ENCODE results near the gene SGF29. TPM values are rescaled to one million over a fixed set of nuclear protein-coding genes. Genes with fewer than 3 reads are reported as not detected.

The SGF29 gene
- 22.7 and 23.2 TPM in 2 replicates for total RNA-seq (2021; fragmentation: NEBNext Ultra II Directional; extraction: Animal tissue kit (Norgen Biotek cat#: 25700))
- polyA plus RNA-seq (2011; rRNA removed) = 3.1 and 5.8 TPM in 2 replicates
- 4.9 TPM for polyA plus RNA-seq (2011; cell fraction: cytosol; rRNA removed)
- polyA plus RNA-seq (2011; cell fraction: nucleus; rRNA removed) = 15.2 TPM
- polyA plus RNA-seq (2012, experiment 1 of 2) = 18.0 to 25.6 TPM (median 21.2 TPM) in 4 replicates
- 16.2 TPM for polyA plus RNA-seq (2012, experiment 2 of 2)
- polyA plus RNA-seq (2013, experiment 1 of 2) = 18.4 TPM
- polyA plus RNA-seq (2013, experiment 2 of 2) = 15.5 TPM
- polyA minus RNA-seq (2011; rRNA and poly(A)+ RNA removed) = 1.1 and 5.2 TPM in 2 replicates
- polyA minus RNA-seq (2011; cell fraction: cytosol; rRNA and poly(A)+ RNA removed) = 4.7 TPM
- polyA minus RNA-seq (2011; cell fraction: nucleus; rRNA and poly(A)+ RNA removed) = 15.0 TPM
- long read RNA-seq, experiment 1, transcript SGF29-201 (10 exons, 1,153 nt) = major isoform, 5 of 10 reads
- long read RNA-seq, experiment 1, partial matches to known transcripts = 2 of 10 reads
- long read RNA-seq, experiment 1, other reads (novel, unspliced or antisense) = 2 of 10 reads
- long read RNA-seq, experiment 2, partial matches to known transcripts = 1 of 8 reads
- long read RNA-seq, experiment 2, other reads (novel, unspliced or antisense) = 2 of 8 reads

DNA sequence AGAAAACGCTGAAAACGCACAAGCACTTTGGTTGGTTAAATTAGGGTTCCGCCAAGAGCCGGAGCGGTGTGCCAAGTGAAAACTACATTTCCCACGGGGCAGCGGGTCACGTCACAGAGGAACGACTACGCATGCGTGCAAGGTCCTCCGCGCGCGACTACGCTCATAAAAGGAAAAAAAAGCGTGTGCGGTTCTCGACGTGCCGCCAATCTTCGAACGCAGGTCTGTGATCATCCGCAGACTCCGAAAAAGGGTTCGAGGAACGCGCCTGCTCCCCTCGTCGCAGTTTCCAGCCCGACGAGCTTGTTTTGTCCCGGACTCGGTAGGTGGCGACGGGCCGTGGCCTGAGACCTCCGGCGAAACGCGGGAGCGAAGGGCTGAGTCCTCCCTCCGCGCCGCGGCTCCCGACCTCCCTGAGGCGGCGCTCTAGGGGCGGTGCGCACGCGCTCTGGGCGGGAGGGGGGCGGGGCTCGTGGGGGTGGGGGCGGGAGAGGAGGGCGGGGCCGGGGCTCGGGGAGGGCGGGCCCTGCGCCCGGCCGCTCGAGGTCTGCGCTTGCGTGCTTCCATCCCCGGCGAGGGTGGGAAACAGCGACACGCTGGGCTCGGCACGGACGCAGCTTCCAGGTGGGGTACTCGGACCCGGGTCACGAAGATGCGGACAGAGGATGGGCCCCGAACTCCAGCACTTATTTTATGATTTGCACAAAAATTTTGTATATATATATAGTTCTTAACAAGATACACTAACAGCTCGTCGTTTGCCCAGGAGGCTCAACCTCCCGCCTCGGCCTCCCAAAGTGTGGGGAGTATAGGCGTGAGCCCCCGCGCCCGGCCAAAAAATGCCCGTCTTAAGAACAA is at the start of gene SGF29:
Gene SGF29, plus strand, starts transcription at position 145 of the 858 bp plus-strand sequence. CDS start 27,150 bp downstream, outside the sequence.
- H2BK120ac ChIP-seq (replicated peaks; ENCODE audit: low read depth, low read length) = no peak within 1 kb of the TSS
- peak within 1 kb of the TSS; percentile 96 for H3K27ac ChIP-seq (ENCODE audit: low read depth, low read length)
- H4K91ac ChIP-seq (replicated peaks; ENCODE audit: insufficient read length, low read length) = peak within 1 kb of the TSS; percentile 91
- FAIRE-seq (no peak), DNase-seq (ENCODE audit: low read depth in 1 of 2, low spot score in 2 of 2) (peak; percentile 56 to 89)
- H3K27me3 ChIP-seq (replicated peaks in 1 of 4; ENCODE audit: control insufficient read depth in 3 of 4, extremely low read depth in 1 of 4, insufficient read depth in 3 of 4, low read length in 3 of 4) = no peaks in the 10 kb centered on the region
- H3K4ac ChIP-seq (replicated peaks; ENCODE audit: insufficient read length, low read depth, low read length) = peak within 1 kb of the TSS; percentile 40
- peak within 1 kb of the TSS; percentile 61 to 86 (median 72) for H3K4me3 ChIP-seq (ENCODE audit: extremely low read depth in 1 of 4, insufficient read depth in 2 of 4, low read depth in 3 of 4, low read length in 4 of 4)
- H3K9me3 ChIP-seq (ENCODE audit: insufficient read depth in 2 of 2, low read depth in 1 of 2, low read length in 1 of 2) = no peaks in the 10 kb centered on the region
- H3K9ac ChIP-seq (replicated peaks in 1 of 4; ENCODE audit: extremely low read depth in 1 of 4, low read depth in 3 of 4, low read length in 3 of 4) = peak within 1 kb of the TSS; percentile 61 to 96 (median 90)
- H3K36me3 ChIP-seq (ENCODE audit: control insufficient read depth in 2 of 4, insufficient read depth in 4 of 4, low read length in 3 of 4) = no peaks in the 10 kb centered on the region; a peak in 1 of 8 replicates
- peak within 1 kb of the TSS; percentile 100 for H3K18ac ChIP-seq (ENCODE audit: extremely low read depth, low read length)
- no peak within 1 kb of the TSS for H3K23ac ChIP-seq (ENCODE audit: insufficient read length)
- H3K4me1 ChIP-seq (replicated peaks in 1 of 4; ENCODE audit: control insufficient read depth in 3 of 4, insufficient read depth in 4 of 4, low read length in 3 of 4) = no peaks in the 10 kb centered on the region
- 10% methylated on average over 49 of the region's 88 CpGs; no CpG with 5 or more reads in 1 of the 2 experiments for WGBS, 2 experiments (ENCODE audit: extremely low coverage in 1 of 2, insufficient coverage in 1 of 2, insufficient read length in 1 of 2, insufficient replicate concordance in 2 of 2, low coverage in 1 of 2, low lambda C conversion rate in 2 of 2, missing lambda C conversion rate in 1 of 2)
- peak within 1 kb of the TSS; percentile 97 for H2BK12ac ChIP-seq (ENCODE audit: low read depth, low read length)
- no peak within 1 kb of the TSS for H3K14ac ChIP-seq (ENCODE audit: insufficient read length)
- ChIA-PET POLR2A (ENCODE audit: partially characterized antibody) (interaction anchor here (0.6 to 2.2 kb wide), 8 partner anchors 10 to 63 kb away, joined by 3 to 9 read pairs (median 5); partner anchors contain the start of genes CLN3 and NUPR1), CTCF (ENCODE audit: partially characterized antibody) (interaction anchor here (0.6 to 1.5 kb wide), 4 partner anchors 10 to 38 kb away, joined by 3 to 5 read pairs (median 4); no protein-coding TSS in a partner anchor)
- peaks cover 0 to 3% of the 10 kb centered on the region in 2 experiments; a peak in 2 of 4 replicates for H3K79me2 ChIP-seq (ENCODE audit: control insufficient read depth in 1 of 2, insufficient read depth in 2 of 2, low read length in 2 of 2)
- H3K4me2 ChIP-seq (ENCODE audit: insufficient read depth in 1 of 2, low read depth in 2 of 2, low read length in 2 of 2) = peak within 1 kb of the TSS; percentile 56 to 70
- H3K56ac ChIP-seq (replicated peaks; ENCODE audit: insufficient read length, low read depth, low read length) = peak within 1 kb of the TSS; percentile 90
- no peak within 1 kb of the TSS for H2AK5ac ChIP-seq (ENCODE audit: low read depth, low read length)
- H4K8ac ChIP-seq (ENCODE audit: extremely low read depth, insufficient read depth, low read length) = peak within 1 kb of the TSS; percentile 93; the same call in 1 of the 2 replicates
- peak within 1 kb of the TSS; percentile 98 for H2AFZ ChIP-seq (ENCODE audit: low read length)
- H3K79me1 ChIP-seq (ENCODE audit: low read depth, low read length) = no peaks in the 10 kb centered on the region; the same call in 1 of the 2 replicates
- no peak within 1 kb of the TSS for H2BK20ac ChIP-seq (ENCODE audit: low read length)
- H4K5ac ChIP-seq (ENCODE audit: insufficient read length, low read depth, low read length) = peak within 1 kb of the TSS; percentile 96
- peak within 1 kb of the TSS; percentile 97 for H2BK5ac ChIP-seq (ENCODE audit: low read depth, low read length)
- H2BK15ac ChIP-seq (ENCODE audit: low read length) = peak within 1 kb of the TSS; percentile 95
- H3K23me2 ChIP-seq (ENCODE audit: low read depth, low read length) = no peaks in the 10 kb centered on the region; the same call in 1 of the 2 replicates
- peaks cover 0 to 2% of the 10 kb centered on the region in 2 experiments for H4K20me1 ChIP-seq (replicated peaks in 1 of 2; ENCODE audit: control insufficient read depth in 1 of 2, insufficient read depth in 2 of 2, low read length in 2 of 2)
- TF ChIP-seq EZH2 (IDR thresholded peaks at IDR 0.05; ENCODE audit: low read depth, low read length, severe bottlenecking) = no peak
- peak; percentile 92 to 95 for TF ChIP-seq POLR2A (IDR thresholded peaks at IDR 0.05; ENCODE audit: control extremely low read depth in 1 of 2, low read depth in 2 of 2, low read length in 2 of 2)
- peak; percentile 87 for TF ChIP-seq TAF1 (IDR thresholded peaks at IDR 0.05; ENCODE audit: low read depth, low read length)
- peak; percentile 72; the same call in 1 of the 2 replicates for TF ChIP-seq TBP (IDR thresholded peaks at IDR 0.05; ENCODE audit: low read depth, low read length)
- peak; percentile 79 for TF ChIP-seq KDM4A (IDR thresholded peaks at IDR 0.05; ENCODE audit: low read depth, low read length, severe bottlenecking)
- peak; percentile 61 for TF ChIP-seq SIX5 (IDR thresholded peaks at IDR 0.05; ENCODE audit: low read depth, low read length)
- TF ChIP-seq SRF (IDR thresholded peaks at IDR 0.05; ENCODE audit: low read depth, low read length) = no peak
- peak; percentile 47; the same call in 1 of the 2 replicates for TF ChIP-seq RBBP5 (IDR thresholded peaks at IDR 0.05; ENCODE audit: borderline replicate concordance, low read depth, low read length)
- TF ChIP-seq SP1 (IDR thresholded peaks at IDR 0.05; ENCODE audit: low read depth, low read length) = no peak

Data from H1 (cell line).